HG02610 (cell line): ENCODE data around the gene SLC39A12.

Source experiments
- ATAC-seq: cut with Tn5 transposase; IDR thresholded peaks from one replicate; pipeline ENCODE4 v1.9.1; 2021; ENCODE audit warnings: mild to moderate bottlenecking, moderate library complexity; ENCODE audit not compliant: unreplicated experiment

The SLC39A12 gene

DNA sequence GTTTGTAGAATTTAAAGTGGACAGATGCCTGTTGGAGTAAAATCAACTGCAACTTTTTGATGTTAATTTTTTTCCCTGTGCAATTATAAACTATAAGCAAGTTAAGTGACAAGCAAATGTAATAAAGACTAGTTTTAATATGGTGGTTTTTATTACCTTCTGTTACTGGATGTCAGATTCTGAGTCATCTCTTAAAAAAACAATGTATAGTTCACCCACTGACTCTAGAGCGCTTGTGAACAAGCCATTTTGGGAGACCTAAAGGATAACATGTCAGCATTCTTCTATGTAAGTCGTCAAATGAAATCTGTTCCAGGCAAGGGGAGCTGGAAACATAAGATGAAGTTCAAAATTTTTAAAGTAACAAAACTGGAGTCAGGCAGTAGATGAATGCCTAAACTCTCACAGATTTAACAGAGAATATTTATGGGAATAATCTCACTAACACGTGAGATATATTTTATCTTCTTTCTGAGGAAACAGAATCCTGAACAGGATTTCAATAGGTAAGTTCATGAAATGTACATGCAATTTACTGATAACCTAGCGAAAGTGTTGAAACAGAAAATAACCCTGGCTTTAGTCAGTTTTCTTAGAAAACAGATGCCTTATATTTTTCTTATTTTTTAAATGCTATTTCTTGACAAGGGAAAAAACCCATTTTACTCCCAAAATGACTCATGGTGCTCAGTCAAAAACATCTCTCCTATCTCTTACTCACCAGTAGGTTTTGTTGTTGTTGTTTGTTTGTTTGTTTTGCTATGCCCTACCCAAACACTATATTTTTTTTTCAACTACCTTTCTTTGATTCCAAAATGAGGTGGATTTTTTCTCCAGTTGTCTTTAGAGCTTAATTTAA lies 91.7 kb downstream of the SLC39A12 start:
- no peak for ATAC-seq

GRCh38 chr10:18044976-18045720 lies 93.4 kb downstream of the SLC39A12 start:
- no peak for ATAC-seq

GRCh38 chr10:18056583-18056982 lies 104.9 kb downstream of the SLC39A12 start:
- no peak for ATAC-seq

DNA sequence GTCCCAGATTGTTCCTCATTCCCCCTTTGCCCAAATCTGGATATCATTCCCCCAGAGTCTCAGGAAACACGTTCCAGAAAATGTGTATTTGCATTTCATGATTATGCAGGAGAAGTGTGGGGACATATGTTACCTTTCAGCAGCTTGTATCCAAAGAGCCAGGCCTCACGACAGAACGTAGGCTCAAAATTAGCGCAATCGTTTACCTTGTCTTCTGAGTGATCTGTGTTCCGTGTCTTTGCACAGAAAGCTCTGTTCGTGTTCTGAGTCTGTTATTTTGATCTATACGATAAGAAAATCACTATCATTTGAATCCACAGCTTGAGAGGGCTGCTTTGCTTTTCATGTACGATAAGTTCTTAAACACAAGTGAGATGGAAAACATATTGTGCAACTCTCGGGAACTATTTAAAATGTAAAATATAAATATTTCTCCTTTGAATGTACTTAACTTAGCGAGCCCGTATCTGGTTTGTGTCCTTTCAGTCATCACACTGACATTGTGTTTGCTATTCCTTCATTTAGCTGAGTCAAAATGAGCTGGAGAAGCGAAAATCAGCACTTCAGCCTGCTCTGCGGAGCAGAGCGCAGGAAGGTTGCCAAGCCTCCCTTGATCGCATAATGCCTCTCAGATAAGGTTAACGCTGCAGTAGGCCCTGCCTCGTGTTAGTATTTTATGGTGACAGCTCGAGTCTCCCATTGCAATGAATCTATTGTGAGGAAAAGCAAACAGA lies 108.3 kb downstream of the SLC39A12 start:
- ATAC-seq = no peak

DNA sequence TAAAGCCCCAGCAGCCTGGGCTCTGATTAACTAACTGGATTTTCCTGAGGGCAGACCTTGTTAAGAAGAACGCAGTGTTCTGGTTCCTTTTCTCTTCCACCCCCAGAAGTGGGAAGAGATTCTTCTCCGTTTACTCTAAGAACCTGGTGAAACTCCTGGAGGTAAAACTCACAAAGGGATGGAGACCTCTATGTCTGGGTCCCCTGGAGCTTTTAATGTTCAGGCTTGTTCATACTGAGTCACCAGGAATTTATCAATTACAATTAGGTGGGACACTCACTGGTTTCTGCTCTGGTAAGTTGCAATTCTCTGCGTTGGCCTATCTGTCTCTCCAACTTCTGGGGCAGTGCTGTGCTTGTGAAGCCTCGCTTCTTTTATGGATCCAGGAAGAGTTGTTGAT lies 115.2 kb downstream of the SLC39A12 start:
- ATAC-seq = no peak

GRCh38 chr10:18068401-18068800 lies 116.7 kb downstream of the SLC39A12 start:
- no peak for ATAC-seq

GRCh38 chr10:18071591-18071990 lies 119.9 kb downstream of the SLC39A12 start:
- no peak for ATAC-seq

- ATAC-seq = no peak
These were observed 121.6 kb downstream of the SLC39A12 start for GRCh38 chr10:18073314-18073713.

GRCh38 chr10:18075881-18076280 lies 124.2 kb downstream of the SLC39A12 start:
- ATAC-seq = no peak

DNA sequence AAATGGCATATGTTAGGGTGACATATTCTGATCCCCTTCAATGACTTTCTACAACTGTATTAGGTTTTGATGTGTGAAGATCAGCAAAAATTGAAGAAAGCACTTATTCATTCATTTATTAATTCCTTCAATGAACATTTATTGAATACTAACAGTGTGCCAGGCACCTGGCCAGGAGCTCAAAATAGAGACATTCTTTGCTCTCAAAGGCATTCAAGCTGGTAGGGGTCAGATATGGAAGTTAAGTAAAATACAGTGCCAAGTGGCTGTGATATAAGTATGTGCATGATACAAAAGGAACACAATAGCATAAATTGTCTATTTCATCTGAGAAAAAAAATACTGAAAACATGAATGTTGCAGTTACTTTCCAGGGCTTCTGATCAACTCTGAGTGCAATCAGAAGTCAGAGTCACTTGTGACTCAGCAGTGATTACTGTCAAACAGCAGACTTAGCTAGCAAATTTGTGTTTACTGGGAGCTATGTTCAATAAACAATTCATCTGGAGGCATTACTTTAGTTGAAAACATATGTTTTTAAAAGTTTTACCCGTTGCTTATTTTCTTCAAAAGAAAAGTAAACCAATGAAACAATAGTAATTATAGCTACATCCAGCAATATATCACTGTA lies 128.1 kb downstream of the SLC39A12 start:
- ATAC-seq = no peak

- ATAC-seq = no peak
These were observed 130.7 kb downstream of the SLC39A12 start for GRCh38 chr10:18082381-18082780.

GRCh38 chr10:18085855-18086254 lies 134.1 kb downstream of the SLC39A12 start:
- no peak for ATAC-seq

DNA sequence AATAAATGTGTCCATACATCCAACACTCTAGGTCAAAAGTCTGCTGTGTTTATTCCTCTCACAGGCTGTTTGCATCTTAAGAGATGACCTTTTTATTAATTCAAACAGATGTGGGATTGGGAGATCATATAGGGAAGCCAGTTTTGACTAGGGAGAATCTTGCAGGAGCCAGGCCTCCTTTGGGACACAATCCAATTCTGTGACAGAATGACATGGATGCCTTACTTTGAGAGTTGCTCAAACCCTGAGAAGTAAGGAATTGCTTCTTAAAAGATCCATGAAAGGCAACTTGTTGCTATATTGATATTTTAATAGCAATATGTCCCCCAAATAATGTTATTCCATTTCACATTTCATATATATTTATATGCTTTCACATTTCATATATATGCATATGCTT lies 135.0 kb downstream of the SLC39A12 start:
- no peak for ATAC-seq

DNA sequence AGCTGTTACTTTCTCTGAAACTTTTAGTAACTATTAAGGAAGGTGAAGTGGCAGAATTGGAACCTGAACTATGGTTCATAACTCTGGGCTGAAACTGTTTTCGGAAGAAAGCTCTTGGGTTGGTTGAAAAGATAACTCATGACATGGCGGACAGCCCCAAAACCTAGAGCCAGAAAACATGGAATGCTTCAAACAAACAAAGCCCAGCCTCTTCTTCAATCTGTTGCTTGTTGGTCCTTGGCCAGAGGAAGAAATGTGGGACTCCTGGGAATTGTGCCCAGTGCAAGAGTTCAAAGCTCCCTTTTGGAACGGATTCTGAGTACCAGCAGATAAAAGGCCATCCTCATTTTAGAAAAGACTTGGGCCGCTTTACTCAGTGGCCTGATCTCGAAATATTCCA lies 135.6 kb downstream of the SLC39A12 start:
- no peak for ATAC-seq
